GM12878 (cell line): ENCODE measurements around the gene SFXN5. TPM values are rescaled to one million over a fixed set of nuclear protein-coding genes. Genes with fewer than 3 reads are reported as not detected.

Experiments used
- ATAC-seq: fragments of 200-7000 bp; cut with Tn5 transposase; 3 replicates; pipeline ENCODE4 v1.9.1; 2020; ENCODE audit warnings: mild to moderate bottlenecking, moderate library complexity
- BruUV-seq: library from RNA; stranded (reverse); fragments of 400-500 nt; replicated peaks from 2 replicates; lab custom pipeline; 2021; lab: Mats Ljungman, UMichigan
- CTCF ChIA-PET: fragments of 300-600 bp; sonication (Branson Sonifier 250); formaldehyde crosslinking; extraction: SDS; loops from one replicate; lab custom pipeline; 2021; ENCODE audit warnings: inconsistent platforms; lab: Yijun Ruan, JAX
- POLR2A ChIA-PET: fragments of 350-600 bp; formaldehyde crosslinking; extraction: SDS; loops from one replicate; lab custom pipeline; 2021; ENCODE audit warnings: inconsistent platforms; lab: Charles Lee
- RAD21 ChIA-PET: fragments of 300-600 bp; sonication (Branson Sonifier 250); formaldehyde crosslinking; loops from one replicate; lab custom pipeline; 2023; ENCODE audit warnings: antibody characterized with exemption; ENCODE audit not compliant: unreplicated experiment; lab: Charles Lee
- SMC1A ChIA-PET: fragments of 300-600 bp; sonication (Branson Sonifier 250); formaldehyde crosslinking; loops from one replicate; lab custom pipeline; 2023; ENCODE audit not compliant: unreplicated experiment, uncharacterized antibody; lab: Charles Lee
- DNase-seq: peaks from one replicate; pipeline ENCODE4 v3.0.0-alpha.2; 2011; ENCODE audit warnings: low read depth, low spot score
- FAIRE-seq: peaks from 3 replicates; lab custom pipeline; 2011; peaks lifted over from hg19 to GRCh38; lab: Jason Lieb, UNC
- H2AFZ ChIP-seq: 2 replicates; pipeline ENCODE4 v1.6.0; 2011; ENCODE audit warnings: low read depth, low read length, control low read depth; ENCODE audit not compliant: control insufficient read depth
- H3K27ac ChIP-seq: 2 replicates; pipeline ENCODE4 v1.5.1; 2011; ENCODE audit warnings: control low read depth; ENCODE audit not compliant: control insufficient read depth, insufficient read depth
- H3K27me3 ChIP-seq, 2 experiments: replicated peaks in 1 of 2; 2 replicates each; pipeline versions ENCODE4 v1.6.0 to v1.6.1; 2011; ENCODE audit warnings: low read length in 1 of 2; ENCODE audit not compliant: control insufficient read depth in 2 of 2, insufficient read depth in 2 of 2
- H3K36me3 ChIP-seq, 2 experiments: 2 replicates each; pipeline ENCODE4 v1.5.1; 2011; ENCODE audit warnings: low read length in 1 of 2; ENCODE audit not compliant: control insufficient read depth in 2 of 2, insufficient read depth in 2 of 2
- H3K4me1 ChIP-seq: 2 replicates; pipeline ENCODE4 v1.6.1; 2011; ENCODE audit warnings: mild to moderate bottlenecking, low read length, moderate library complexity, mixed read lengths; ENCODE audit not compliant: control insufficient read depth, insufficient read depth
- H3K4me2 ChIP-seq: 2 replicates; pipeline ENCODE4 v1.6.0; 2011; ENCODE audit warnings: control low read depth; ENCODE audit not compliant: control insufficient read depth, insufficient read depth
- H3K4me3 ChIP-seq: fragments of 200-600 bp; sonication (generic); 2 replicates; pipeline ENCODE4 v1.5.1; 2016
- H3K79me2 ChIP-seq: 2 replicates; pipeline ENCODE4 v1.6.0; 2011; ENCODE audit warnings: low read length; ENCODE audit not compliant: control insufficient read depth, insufficient read depth
- H3K9ac ChIP-seq: 2 replicates; pipeline ENCODE4 v1.8.0; 2011; ENCODE audit warnings: low read length, control low read depth, mixed read lengths; ENCODE audit not compliant: control insufficient read depth, insufficient read depth
- H3K9me3 ChIP-seq: replicated peaks from 3 replicates; pipeline ENCODE4 v1.5.1; 2011; ENCODE audit warnings: mild to moderate bottlenecking, low read length; ENCODE audit not compliant: control insufficient read depth, insufficient read depth
- H4K20me1 ChIP-seq: 2 replicates; pipeline ENCODE4 v1.6.0; 2011; ENCODE audit not compliant: control insufficient read depth, insufficient read depth
- ATF7 ChIP-seq: fragments of 450-650 bp; IDR thresholded peaks from 2 replicates; pipeline ENCODE4 v1.6.1; 2016; ENCODE audit warnings: low read depth, mild to moderate bottlenecking
- BHLHE40 ChIP-seq, 2 experiments: fragments of 450-650 bp in 1 of 2; IDR thresholded peaks; 2 replicates each; pipeline ENCODE4 v1.6.1; 2011 to 2017; ENCODE audit warnings: low read depth in 2 of 2, borderline replicate concordance in 1 of 2, improper control_type of control experiment in 1 of 2, low read length in 1 of 2, mild to moderate bottlenecking in 1 of 2
- CBFB ChIP-seq: IDR thresholded peaks from 2 replicates; pipeline ENCODE4 v1.6.1; 2016; ENCODE audit warnings: antibody characterized with exemption, low read depth
- CHD1 ChIP-seq: IDR thresholded peaks from 2 replicates; pipeline ENCODE4 v1.6.1; 2012; ENCODE audit warnings: low read depth, low read length, improper control_type of control experiment
- E2F4 ChIP-seq: IDR thresholded peaks from 2 replicates; pipeline ENCODE4 v1.6.1; 2012; ENCODE audit warnings: low read depth, low read length, improper control_type of control experiment
- GATAD2B ChIP-seq: fragments of 450-650 bp; conservative IDR thresholded peaks from 2 replicates; pipeline ENCODE4 v1.6.1; 2017; ENCODE audit warnings: low read depth, mild to moderate bottlenecking, moderate library complexity
- IKZF2 ChIP-seq, 2 experiments: fragments of 450-650 bp; IDR thresholded peaks; 2 replicates each; pipeline ENCODE4 v1.6.1; 2017; ENCODE audit warnings: mild to moderate bottlenecking in 2 of 2, moderate library complexity in 2 of 2
- JUNB ChIP-seq: IDR thresholded peaks from 2 replicates; pipeline ENCODE4 v1.6.1; 2016; ENCODE audit warnings: antibody characterized with exemption, mild to moderate bottlenecking
- KDM1A ChIP-seq: fragments of 200-600 bp; sonication (generic); IDR thresholded peaks from 2 replicates; pipeline ENCODE4 v1.6.1; 2016; ENCODE audit warnings: borderline replicate concordance
- LARP7 ChIP-seq: fragments of 450-650 bp; IDR thresholded peaks from 2 replicates; pipeline ENCODE4 v1.6.1; 2017; ENCODE audit warnings: mild to moderate bottlenecking
- PML ChIP-seq: IDR thresholded peaks from 2 replicates; pipeline ENCODE4 v1.6.1; 2012; ENCODE audit warnings: low read length, inconsistent platforms
- TAF1 ChIP-seq: IDR thresholded peaks from 2 replicates; pipeline ENCODE4 v1.6.1; 2011; ENCODE audit warnings: mild to moderate bottlenecking, low read depth, low read length, borderline replicate concordance
- USF1 ChIP-seq: IDR thresholded peaks from 2 replicates; pipeline ENCODE4 v1.6.1; 2011; ENCODE audit warnings: borderline replicate concordance, low read depth, mild to moderate bottlenecking, moderate library complexity, mixed read lengths, low read length; ENCODE audit not compliant: insufficient read depth; ENCODE audit errors: extremely low read length
- YBX1 ChIP-seq: fragments of 450-650 bp; IDR thresholded peaks from 2 replicates; pipeline ENCODE4 v1.6.1; 2016; ENCODE audit warnings: antibody characterized with exemption
- ZBTB11 ChIP-seq: fragments of 450-650 bp; formaldehyde crosslinking; IDR thresholded peaks from 2 replicates; pipeline ENCODE4 v1.5.0; 2022; ENCODE audit warnings: mild to moderate bottlenecking, missing genetic modification characterization
- ZNF384 ChIP-seq: IDR thresholded peaks from 2 replicates; pipeline ENCODE4 v1.6.1; 2012; ENCODE audit warnings: low read depth, mild to moderate bottlenecking, low read length, improper control_type of control experiment, borderline replicate concordance
- WGBS: methylation state at CpG from one replicate; pipeline ENCODE4 v1.1.6; 2016; ENCODE audit warnings: low lambda C conversion rate; ENCODE audit not compliant: insufficient replicate concordance, insufficient coverage; ENCODE audit errors: missing lambda C conversion rate; 5-methylcytosine and 5-hydroxymethylcytosine counted together
- in situ Hi-C: fragments of 300-500 bp; cut with MboI; formaldehyde crosslinking; loops from 9 replicates; pipeline ENCODE4 v1.14.3; 2018; ENCODE audit warnings: mixed read lengths
- intact Hi-C: fragments of 100-400 bp; cut with micrococcal nuclease; formaldehyde crosslinking; loops from one replicate; pipeline ENCODE4 v1.14.2; 2022; ENCODE audit not compliant: unreplicated experiment
- polyA plus RNA-seq, 11 experiments: library from polyadenylated mRNA; depleted of rRNA in 4 of 11; unstranded in 6 of 11; stranded (reverse) in 5 of 11; fragments of >200 nt; fragmentation: Nextera tagmentation in 4 of 11; fragmentation: Illumina TruSeq in 1 of 11; extraction: Ambion mirVana in 4 of 11; extraction: Trizol in 1 of 11; gene quantifications; 1 replicate in 1 of 11; 2 replicates in 10 of 11; pipeline versions ENCODE4 v1.2.1 to v1.2.3, GENCODE V29; 2011 to 2016; ENCODE audit warnings: inconsistent platforms in 2 of 11, missing spikeins in 2 of 11, low read depth in 1 of 11
- total RNA-seq, 4 experiments: library from RNA; depleted of rRNA in 3 of 4; stranded (reverse); fragments of >200 nt in 3 of 4; fragmentation: Illumina TruSeq in 1 of 4; extraction: Trizol in 1 of 4; gene quantifications; 2 replicates each; pipeline versions ENCODE4 v1.2.1 to v1.2.3, GENCODE V29; 2013 to 2021

The SFXN5 gene
- total and polyA plus RNA-seq, 10 of the 15 experiments (the other 5 are each of a cell fraction or from before 2014, with no cell fraction given), result 3.3 to 15.9 (median 11.2) TPM

- H3K36me3 ChIP-seq, result no peaks in the 10 kb centered on the region
- H3K27me3 ChIP-seq, result peaks cover 2 to 9% of the 10 kb centered on the region in 2 experiments; a peak in 3 of 4 replicates
- H3K9me3 ChIP-seq, result no peaks in the 10 kb centered on the region
- no peak overlapping the region for H2AFZ ChIP-seq
- FAIRE-seq (no peak), DNase-seq (no peak), ATAC-seq (no peak)
- no peak overlapping the region for H3K4me3 ChIP-seq
- no TSS peak for BruUV-seq
- no peaks in the 10 kb centered on the region for H3K4me1 ChIP-seq
- CTCF ChIA-PET, result interaction anchor here (2.4 kb wide), 1 partner anchor 103 kb away, joined by 10 read pairs; no protein-coding TSS in a partner anchor
- intact Hi-C loops, result loop anchor here (5.0 kb wide), 2 partner anchors 157 to 182 kb away; partner anchors contain the start of gene EMX1
- RAD21 ChIA-PET, result no interaction called here
- no peak overlapping the region for H3K9ac ChIP-seq
- no peak overlapping the region for H3K27ac ChIP-seq
- SMC1A ChIA-PET, result no interaction called here
- POLR2A ChIA-PET, result no interaction called here
- H3K4me2 ChIP-seq, result no peak overlapping the region
- peaks cover 2% of the 10 kb centered on the region; the same call in 1 of the 2 replicates for H3K79me2 ChIP-seq
- H4K20me1 ChIP-seq, result no peaks in the 10 kb centered on the region
- 38% methylated on average over 13 of the region's 13 CpGs for WGBS
- in situ Hi-C loops, result no loop called here
- TF ChIP-seq IKZF2 (IDR thresholded peaks at IDR 0.05), result no peak
- TF ChIP-seq YBX1, result no peak
- TF ChIP-seq ZBTB11 (CRISPR knock-in tag), result no peak
- TF ChIP-seq GATAD2B, result no peak
- no peak for TF ChIP-seq BHLHE40 (IDR thresholded peaks at IDR 0.05; ENCODE audit: borderline replicate concordance in 1 of 2, low read depth in 2 of 2, low read length in 1 of 2)
- TF ChIP-seq JUNB, result no peak
- TF ChIP-seq E2F4, result no peak
- no peak for TF ChIP-seq CHD1
- no peak for TF ChIP-seq PML
- no peak for TF ChIP-seq LARP7
- TF ChIP-seq USF1, result no peak
- no peak for TF ChIP-seq ATF7
- TF ChIP-seq TAF1, result no peak
- TF ChIP-seq KDM1A, result no peak
- no peak for TF ChIP-seq ZNF384
- no peak for TF ChIP-seq CBFB
Observed at GRCh38 chr2:73074110-73075069, 2.9 kb upstream of the SFXN5 start.
